ENCODE data around the gene CEMIP.

GRCh38 chr15:80957556-80957955 is 178.4 kb downstream of the CEMIP start:
- TF ChIP-seq CTCF (IDR thresholded peaks at IDR 0.05; ENCODE audit: control extremely low read depth in 1 of 3, insufficient read depth in 1 of 3, low read depth in 1 of 3, low read length in 3 of 3) (no peak), POLR2A (IDR thresholded peaks at IDR 0.05; ENCODE audit: control extremely low read depth in 1 of 2, low read depth in 2 of 2, low read length in 2 of 2) (no peak), TBP (IDR thresholded peaks at IDR 0.05; ENCODE audit: low read depth, low read length) (no peak), KDM1A (IDR thresholded peaks at IDR 0.05; ENCODE audit: borderline replicate concordance, low read length) (no peak), GABPA (IDR thresholded peaks at IDR 0.05; ENCODE audit: borderline replicate concordance, insufficient read depth, low read length) (no peak)
- TF ChIP-seq, protein P1, sequence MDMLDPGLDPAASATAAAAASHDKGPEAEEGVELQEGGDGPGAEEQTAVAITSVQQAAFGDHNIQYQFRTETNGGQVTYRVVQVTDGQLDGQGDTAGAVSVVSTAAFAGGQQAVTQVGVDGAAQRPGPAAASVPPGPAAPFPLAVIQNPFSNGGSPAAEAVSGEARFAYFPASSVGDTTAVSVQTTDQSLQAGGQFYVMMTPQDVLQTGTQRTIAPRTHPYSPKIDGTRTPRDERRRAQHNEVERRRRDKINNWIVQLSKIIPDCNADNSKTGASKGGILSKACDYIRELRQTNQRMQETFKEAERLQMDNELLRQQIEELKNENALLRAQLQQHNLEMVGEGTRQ (IDR thresholded peaks at IDR 0.05; ENCODE audit: low read length) = no peak
